ENCODE measurements around the gene GSTCD. TPM values are rescaled to one million over a fixed set of nuclear protein-coding genes. Genes with fewer than 3 reads are reported as not detected.

The GSTCD gene
- total RNA-seq (1 to 10 TPM; 3.8 to 6.3 (median 6.2) TPM), polyA plus RNA-seq (2.1 TPM)
- long read RNA-seq, donor 1, partial matches to known transcripts, result 3 of 5 reads
- long read RNA-seq, donor 1, other reads (novel, unspliced or antisense), result 2 of 5 reads
- long read RNA-seq, donor 2, full-length matches to known transcripts, result 1 of 1 reads
- long read RNA-seq, donor 2, partial matches to known transcripts, result 0 of 1 reads
- long read RNA-seq, donor 2, other reads (novel, unspliced or antisense), result 0 of 1 reads
- long read RNA-seq, donor 3, full-length matches to known transcripts, result 4 of 5 reads
- long read RNA-seq, donor 3, partial matches to known transcripts, result 1 of 5 reads
- long read RNA-seq, donor 3, other reads (novel, unspliced or antisense), result 0 of 5 reads
- long read RNA-seq, donor 4, full-length matches to known transcripts, result 2 of 3 reads
- long read RNA-seq, donor 4, partial matches to known transcripts, result 0 of 3 reads
- long read RNA-seq, donor 4, other reads (novel, unspliced or antisense), result 1 of 3 reads

- peak; percentile 99 for ATAC-seq
- under 1% methylated on average over 63 of the region's 63 CpGs for WGBS
- intact Hi-C loops (cut with DNase I), result no loop called here
Observed at GRCh38 chr4:105708181-105709080, at the start of gene GSTCD, which contains the start of gene INTS12. Gene GSTCD (plus strand): TSS chr4:105708784. CDS start chr4:105717614, 8,830 bp downstream. Gene INTS12 (minus strand): TSS chr4:105708689. CDS start chr4:105700005, 8,684 bp downstream.

GRCh38 chr4:105659190-105659589, 49.4 kb upstream of the GSTCD start:
- no peak overlapping the region for H3K4me3 ChIP-seq (ENCODE audit: low read length)
- no peaks in the 10 kb centered on the region for H3K9me3 ChIP-seq (ENCODE audit: control insufficient read depth, low read length)
- H3K27me3 ChIP-seq (ENCODE audit: control insufficient read depth, insufficient read depth), result no peaks in the 10 kb centered on the region
- ATAC-seq, result no peak
- intact Hi-C loops (cut with DNase I), result loop anchor here in 1 of 4 donors (2.0 kb wide), 1 partner anchor 54 kb away; no protein-coding TSS in a partner anchor
- WGBS, result 83% methylated on average over 6 of the region's 6 CpGs
- H3K4me1 ChIP-seq (ENCODE audit: control insufficient read depth, insufficient read depth, low read length), result no peaks in the 10 kb centered on the region
- no peak overlapping the region for H3K27ac ChIP-seq (ENCODE audit: low read length)
- DNase-seq, result no peak

More at GRCh38 chr4:105708181-105709080, at the start of gene GSTCD, which contains the start of gene INTS12:
- Histone ChIP-seq H3K4me1 (ENCODE audit: control insufficient read depth, insufficient read depth, low read length) (no peaks in the 10 kb centered on the region), H3K9me3 (ENCODE audit: control insufficient read depth, low read length) (no peaks in the 10 kb centered on the region), H3K4me3 (ENCODE audit: low read length) (peak within 1 kb of the TSS; percentile 85), H3K27ac (ENCODE audit: low read length) (peak within 1 kb of the TSS; percentile 61), H3K27me3 (ENCODE audit: control insufficient read depth, insufficient read depth) (no peaks in the 10 kb centered on the region)
- DNase-seq, result peak; percentile 90 to 95 (median 95)

- no peaks in the 10 kb centered on the region for H3K4me1 ChIP-seq (ENCODE audit: control insufficient read depth, insufficient read depth, low read length)
- no peaks in the 10 kb centered on the region for H3K9me3 ChIP-seq (ENCODE audit: control insufficient read depth, low read length)
- no peak for ATAC-seq
- H3K4me3 ChIP-seq (ENCODE audit: low read length), result no peak overlapping the region
- no peak for DNase-seq
- H3K27me3 ChIP-seq (ENCODE audit: control insufficient read depth, insufficient read depth), result no peaks in the 10 kb centered on the region
- WGBS, result 92% methylated on average over 3 of the region's 3 CpGs
- intact Hi-C loops (cut with DNase I), result loop anchor here in 2 of 4 donors (10.0 kb wide), 1 partner anchor 136 kb away; no protein-coding TSS in a partner anchor
- H3K27ac ChIP-seq (ENCODE audit: low read length), result no peak overlapping the region
Observed at GRCh38 chr4:105661028-105661427, 47.6 kb upstream of the GSTCD start.

GRCh38 chr4:105662935-105663675, 45.5 kb upstream of the GSTCD start:
- WGBS, result 89% methylated on average over 2 of the region's 2 CpGs
- no peaks in the 10 kb centered on the region for H3K9me3 ChIP-seq (ENCODE audit: control insufficient read depth, low read length)
- intact Hi-C loops (cut with DNase I), result loop anchor here in 2 of 4 donors (10.0 kb wide), 1 partner anchor 138 kb away; no protein-coding TSS in a partner anchor
- DNase-seq, result no peak
- ATAC-seq, result no peak
- H3K27ac ChIP-seq (ENCODE audit: low read length), result no peak overlapping the region
- no peaks in the 10 kb centered on the region for H3K27me3 ChIP-seq (ENCODE audit: control insufficient read depth, insufficient read depth)
- no peaks in the 10 kb centered on the region for H3K4me1 ChIP-seq (ENCODE audit: control insufficient read depth, insufficient read depth, low read length)
- no peak overlapping the region for H3K4me3 ChIP-seq (ENCODE audit: low read length)

- DNase-seq, result no peak
- no peaks in the 10 kb centered on the region for H3K4me1 ChIP-seq (ENCODE audit: control insufficient read depth, insufficient read depth, low read length)
- H3K9me3 ChIP-seq (ENCODE audit: control insufficient read depth, low read length), result no peaks in the 10 kb centered on the region
- intact Hi-C loops (cut with DNase I), result loop anchor here in 3 of 4 donors (2.0 to 10.0 kb wide), 2 partner anchors 142 to 146 kb away; no protein-coding TSS in a partner anchor
- H3K27ac ChIP-seq (ENCODE audit: low read length), result no peak overlapping the region
- WGBS, result 48% methylated on average over 5 of the region's 5 CpGs
- ATAC-seq, result peak in 1 of 2 donors; percentile 59
- H3K27me3 ChIP-seq (ENCODE audit: control insufficient read depth, insufficient read depth), result no peaks in the 10 kb centered on the region
- no peak overlapping the region for H3K4me3 ChIP-seq (ENCODE audit: low read length)
Observed at GRCh38 chr4:105666693-105667092, 41.9 kb upstream of the GSTCD start.

- Histone ChIP-seq H3K27ac (ENCODE audit: low read length) (no peak overlapping the region), H3K4me1 (ENCODE audit: control insufficient read depth, insufficient read depth, low read length) (no peaks in the 10 kb centered on the region), H3K9me3 (ENCODE audit: control insufficient read depth, low read length) (no peaks in the 10 kb centered on the region), H3K27me3 (ENCODE audit: control insufficient read depth, insufficient read depth) (no peaks in the 10 kb centered on the region), H3K4me3 (ENCODE audit: low read length) (no peak overlapping the region)
- intact Hi-C loops (cut with DNase I), result loop anchor here in 1 of 4 donors (5.0 kb wide), 1 partner anchor 148 kb away; no protein-coding TSS in a partner anchor
- no peak for DNase-seq
- no peak for ATAC-seq
Observed at GRCh38 chr4:105670684-105671083, 37.9 kb upstream of the GSTCD start.

- WGBS, result 72% methylated on average over 2 of the region's 2 CpGs
- intact Hi-C loops (cut with DNase I), result loop anchor here in 1 of 4 donors (5.0 kb wide), 1 partner anchor 149 kb away; no protein-coding TSS in a partner anchor
- H3K9me3 ChIP-seq (ENCODE audit: control insufficient read depth, low read length), result no peaks in the 10 kb centered on the region
Observed at GRCh38 chr4:105671301-105671700, 37.3 kb upstream of the GSTCD start.

GRCh38 chr4:105674011-105674410, 34.6 kb upstream of the GSTCD start:
- H3K27ac ChIP-seq (ENCODE audit: low read length), result no peak overlapping the region
- no peaks in the 10 kb centered on the region for H3K9me3 ChIP-seq (ENCODE audit: control insufficient read depth, low read length)
- no peak overlapping the region for H3K4me3 ChIP-seq (ENCODE audit: low read length)
- intact Hi-C loops (cut with DNase I), result loop anchor here in 1 of 4 donors (5.0 kb wide), 1 partner anchor 152 kb away; no protein-coding TSS in a partner anchor
- DNase-seq (no peak), ATAC-seq (no peak)
- 87% methylated on average over 1 of the region's 1 CpG for WGBS
- no peaks in the 10 kb centered on the region for H3K27me3 ChIP-seq (ENCODE audit: control insufficient read depth, insufficient read depth)
- H3K4me1 ChIP-seq (ENCODE audit: control insufficient read depth, insufficient read depth, low read length), result no peaks in the 10 kb centered on the region

More at GRCh38 chr4:105671301-105671700, 37.3 kb upstream of the GSTCD start:
- ATAC-seq (no peak), DNase-seq (no peak)
- Histone ChIP-seq H3K4me3 (ENCODE audit: low read length) (no peak overlapping the region), H3K27ac (ENCODE audit: low read length) (no peak overlapping the region), H3K27me3 (ENCODE audit: control insufficient read depth, insufficient read depth) (no peaks in the 10 kb centered on the region), H3K4me1 (ENCODE audit: control insufficient read depth, insufficient read depth, low read length) (no peaks in the 10 kb centered on the region)

GRCh38 chr4:105677709-105678108, 30.9 kb upstream of the GSTCD start:
- WGBS, result 77% methylated on average over 2 of the region's 2 CpGs
- DNase-seq (no peak), ATAC-seq (no peak)
- Histone ChIP-seq H3K9me3 (ENCODE audit: control insufficient read depth, low read length) (no peaks in the 10 kb centered on the region), H3K27ac (ENCODE audit: low read length) (no peak overlapping the region), H3K4me3 (ENCODE audit: low read length) (no peak overlapping the region), H3K4me1 (ENCODE audit: control insufficient read depth, insufficient read depth, low read length) (no peaks in the 10 kb centered on the region), H3K27me3 (ENCODE audit: control insufficient read depth, insufficient read depth) (no peaks in the 10 kb centered on the region)
- intact Hi-C loops (cut with DNase I), result no loop called here

- no peak overlapping the region for H3K4me3 ChIP-seq (ENCODE audit: low read length)
- no peaks in the 10 kb centered on the region for H3K9me3 ChIP-seq (ENCODE audit: control insufficient read depth, low read length)
- WGBS, result 54% methylated on average over 2 of the region's 2 CpGs
- intact Hi-C loops (cut with DNase I), result no loop called here
- no peak overlapping the region for H3K27ac ChIP-seq (ENCODE audit: low read length)
- H3K27me3 ChIP-seq (ENCODE audit: control insufficient read depth, insufficient read depth), result no peaks in the 10 kb centered on the region
- no peak for DNase-seq
- ATAC-seq, result peak; percentile 52 to 63
- no peaks in the 10 kb centered on the region for H3K4me1 ChIP-seq (ENCODE audit: control insufficient read depth, insufficient read depth, low read length)
Observed at GRCh38 chr4:105679186-105679585, 29.4 kb upstream of the GSTCD start.

Data from right cardiac atrium (tissue), 5 donors.